Stimulated activated CD4-positive, alpha-beta T cell treated with anti-CD3 and anti-CD28 coated beads, Interleukin-15, amount 100 ng/mL, for 24 hours (primary cell): ENCODE results near the gene PCDHGB6.
"Not testable (repeated sequence)": the region's sequence is repeated elsewhere in the genome, so short reads cannot be mapped to it uniquely, and the experiment has no call there.

Experiments used
- DNase-seq: peaks from one replicate; pipeline ENCODE4 v3.0.0-alpha.2; 2020

PCDHGB6 gene

GRCh38 chr5:141389153-141390042, 18.4 kb upstream of the PCDHGB6 start:
- no peak for DNase-seq

GRCh38 chr5:141392429-141393198, 15.2 kb upstream of the PCDHGB6 start, which contains the start of gene PCDHGA8:
Gene PCDHGA8 (plus strand): TSS chr5:141392633. CDS start chr5:141392814, 181 bp downstream.
- no peak for DNase-seq

- no peak for DNase-seq
Measured at GRCh38 chr5:141393267-141393666, 14.6 kb upstream of the PCDHGB6 start.

- not testable (repeated sequence) for DNase-seq
Measured at GRCh38 chr5:141394401-141395187, 13.2 kb upstream of the PCDHGB6 start.

- DNase-seq = peak; percentile 60
Measured at GRCh38 chr5:141397756-141398551, 9.9 kb upstream of the PCDHGB6 start, which contains the start of gene PCDHGB5. Gene PCDHGB5 (plus strand): TSS chr5:141397947. CDS start chr5:141398128, 181 bp downstream.

GRCh38 chr5:141398608-141399007, 9.2 kb upstream of the PCDHGB6 start:
- no peak for DNase-seq

GRCh38 chr5:141399555-141400258, 8.1 kb upstream of the PCDHGB6 start:
- no peak for DNase-seq

- DNase-seq = peak; percentile 37
Measured at GRCh38 chr5:141402553-141403243, 5.1 kb upstream of the PCDHGB6 start, which contains the start of gene PCDHGA9. Gene PCDHGA9 (plus strand): TSS chr5:141402778. CDS start chr5:141402953, 175 bp downstream.

- no peak for DNase-seq
Measured at GRCh38 chr5:141403387-141403786, 4.4 kb upstream of the PCDHGB6 start.

- no peak for DNase-seq
Measured at GRCh38 chr5:141409598-141410306, 1.9 kb downstream of the PCDHGB6 start.

GRCh38 chr5:141411575-141411974, 3.8 kb downstream of the PCDHGB6 start:
- no peak for DNase-seq

- peak; percentile 65 for DNase-seq
Measured at GRCh38 chr5:141412854-141413539, 5.2 kb downstream of the PCDHGB6 start, which contains the start of gene PCDHGA10. Gene PCDHGA10 (plus strand): TSS chr5:141412987. CDS start chr5:141413176, 189 bp downstream.

GRCh38 chr5:141413540-141414069, 5.8 kb downstream of the PCDHGB6 start:
- no peak for DNase-seq

- DNase-seq = not testable (repeated sequence)
Measured at GRCh38 chr5:141414548-141415274, 6.9 kb downstream of the PCDHGB6 start.

GRCh38 chr5:141415275-141415618, 7.4 kb downstream of the PCDHGB6 start:
- not testable (repeated sequence) for DNase-seq

- DNase-seq = peak; percentile 75
Measured at GRCh38 chr5:141417494-141418172, 9.8 kb downstream of the PCDHGB6 start, which contains the start of gene PCDHGB7. Gene PCDHGB7 (plus strand): TSS chr5:141417677. CDS start chr5:141417860, 183 bp downstream.
